SHP77 treated with DMSO at 0.1 percent for 48 hours (cell line): ENCODE measurements around the gene RFTN1.

Experiments
- DNase-seq: peaks from one replicate; lab custom pipeline; 2025; lab: John Stamatoyannopoulos, UW

Gene RFTN1

GRCh38 chr3:16375891-16376290 is 137.6 kb downstream of the RFTN1 start:
- DNase-seq, result no peak

DNA sequence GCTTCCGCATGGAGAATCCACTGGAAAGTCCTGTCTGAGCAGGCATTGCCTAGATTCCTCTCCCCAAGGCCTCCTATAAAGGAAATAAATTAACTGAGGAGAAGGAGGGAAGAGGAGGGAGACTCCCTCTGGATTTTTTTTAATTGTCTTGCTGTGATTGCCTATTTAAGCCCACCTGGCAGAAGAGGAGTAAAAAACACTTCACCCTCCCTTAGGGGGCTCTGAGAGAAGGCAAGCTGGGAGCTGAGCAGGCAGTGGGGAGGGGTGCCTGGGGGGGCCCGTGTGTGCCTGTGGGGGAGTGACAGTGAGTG is 138.6 kb downstream of the RFTN1 start:
- DNase-seq, result no peak

GRCh38 chr3:16374047-16374934 is 139.2 kb downstream of the RFTN1 start:
- DNase-seq, result no peak

DNA sequence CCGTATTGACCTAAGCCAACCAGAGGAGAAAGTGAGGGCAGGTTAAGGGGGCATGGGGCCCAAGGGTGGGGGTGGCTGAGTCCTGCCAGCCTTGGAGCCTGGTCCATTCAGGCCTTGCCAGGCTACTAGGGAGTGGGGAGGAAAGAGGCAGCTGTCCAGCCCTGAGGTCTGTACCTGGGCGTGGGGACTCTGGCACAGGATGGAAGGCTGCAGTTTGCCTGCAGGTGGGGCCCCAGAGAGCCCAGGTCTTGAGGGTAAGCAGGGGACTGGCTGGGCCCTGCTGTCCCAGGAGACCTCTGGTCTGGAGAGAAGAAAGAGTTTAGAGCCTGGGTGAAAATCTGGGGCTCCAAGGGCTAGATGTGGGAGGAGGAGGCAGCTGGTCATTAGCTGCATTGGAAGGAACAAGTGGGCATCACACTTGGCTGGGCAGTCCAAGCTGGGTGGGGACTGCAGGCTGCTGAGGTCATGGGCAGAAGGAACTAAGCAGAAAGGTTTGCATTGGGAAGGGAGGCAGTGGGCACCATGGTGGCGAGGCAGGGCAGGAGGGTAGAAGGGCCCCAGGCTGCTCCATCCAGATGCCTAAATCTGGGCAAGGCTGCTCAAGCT is 140.1 kb downstream of the RFTN1 start:
- no peak for DNase-seq

DNA sequence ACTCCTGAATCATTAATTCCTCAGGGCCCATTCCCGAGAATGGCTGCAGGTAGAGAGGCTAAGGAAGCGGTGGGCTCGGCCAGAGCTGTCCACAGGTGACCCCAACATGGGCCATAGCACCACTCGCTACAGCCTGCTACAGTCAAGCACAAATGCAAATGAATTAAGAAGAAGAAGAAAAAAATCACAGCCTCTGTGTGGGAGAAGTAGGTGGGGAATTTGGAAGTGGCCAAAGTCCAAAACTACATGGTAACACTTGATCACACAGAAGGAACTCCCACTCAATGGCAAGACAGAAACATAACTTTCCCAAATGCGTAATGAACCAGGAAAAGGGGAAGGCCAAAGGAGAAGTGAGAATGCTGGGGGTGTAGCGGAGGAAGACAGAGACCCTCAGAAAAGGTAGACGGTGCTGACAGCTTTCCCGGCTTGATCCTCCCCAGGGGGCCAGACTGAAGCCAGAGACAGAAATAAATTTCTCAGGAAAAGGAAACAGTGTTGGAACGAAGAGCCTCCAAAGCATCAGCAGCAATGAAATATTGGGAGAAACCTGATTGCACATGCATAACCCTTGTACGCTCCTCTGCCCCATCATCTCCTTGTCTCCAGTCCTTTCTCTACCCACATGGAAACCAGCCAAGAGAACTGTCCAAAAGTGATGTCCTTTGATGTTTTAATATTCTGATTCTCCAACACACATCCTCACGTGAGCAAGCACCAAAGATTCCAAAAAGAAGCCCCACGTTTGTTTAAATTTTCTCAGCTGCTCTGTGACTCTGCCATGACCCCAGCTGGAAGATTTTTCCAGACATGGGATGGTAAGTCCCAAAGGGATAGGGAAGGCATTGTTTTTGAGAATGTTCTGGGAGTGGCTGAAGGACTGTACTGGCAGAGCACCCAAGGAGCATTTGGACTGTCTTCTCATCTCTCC is 140.9 kb downstream of the RFTN1 start:
- no peak for DNase-seq

DNA sequence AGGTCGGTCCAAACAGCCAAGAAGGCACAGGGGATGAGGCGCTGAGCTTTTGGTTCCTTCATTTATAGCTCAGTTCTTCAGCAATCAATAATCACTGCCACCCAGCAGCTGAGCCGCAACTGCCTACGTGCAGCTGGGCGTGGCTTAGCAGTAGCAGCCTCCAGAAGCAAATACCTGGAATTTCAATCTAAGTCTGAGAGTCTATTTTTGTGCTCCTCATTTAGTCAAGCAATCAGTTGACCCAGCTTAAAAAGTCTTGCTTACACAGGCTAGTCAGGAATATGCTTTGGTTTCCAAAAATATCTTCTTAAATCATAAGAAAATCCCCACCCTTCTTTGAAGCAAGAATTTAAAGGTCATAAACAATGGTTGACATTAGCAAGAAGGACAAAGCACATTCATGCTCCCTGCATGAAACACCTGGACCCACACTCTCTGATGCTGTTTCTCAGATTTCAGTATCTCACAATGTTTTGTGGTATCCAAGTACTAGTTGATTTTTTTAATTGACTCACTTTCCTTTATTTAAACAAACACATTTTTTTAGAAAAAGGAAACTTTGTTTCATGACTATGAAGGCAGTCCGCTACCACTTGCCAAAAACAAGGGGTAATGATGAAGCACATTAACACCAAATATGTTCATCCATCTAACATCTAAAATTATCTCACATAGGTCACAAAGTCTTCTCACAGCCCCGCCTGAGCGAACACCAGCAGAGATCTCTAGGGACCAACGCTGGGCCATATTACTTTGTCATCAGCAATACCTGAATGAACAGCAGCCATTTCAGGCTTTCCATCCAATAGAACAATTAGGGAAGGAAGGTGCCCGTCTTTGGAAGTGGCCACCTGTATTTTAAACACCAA is 142.4 kb downstream of the RFTN1 start:
- no peak for DNase-seq

GRCh38 chr3:16370503-16370871 is 143.0 kb downstream of the RFTN1 start:
- no peak for DNase-seq

DNA sequence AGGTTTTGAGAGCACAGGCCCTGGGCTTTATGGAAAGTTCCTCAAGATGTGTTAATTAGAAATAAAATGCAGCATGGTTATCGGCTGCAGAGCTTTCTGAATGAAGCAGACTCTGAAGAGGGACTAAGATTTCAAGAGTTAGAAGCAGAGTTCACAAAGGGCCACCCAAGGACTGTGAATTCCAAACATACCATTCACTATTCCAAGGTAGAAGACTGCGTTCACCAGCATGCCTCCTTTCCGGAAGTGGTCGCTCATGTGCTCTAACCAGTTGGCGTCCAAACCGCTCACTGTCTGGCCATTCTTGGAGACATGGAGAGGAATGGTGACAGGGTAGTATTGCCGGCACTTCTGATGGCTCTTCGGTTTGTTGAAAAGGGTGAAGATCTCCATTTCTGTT is 143.6 kb downstream of the RFTN1 start:
- DNase-seq, result no peak

DNA sequence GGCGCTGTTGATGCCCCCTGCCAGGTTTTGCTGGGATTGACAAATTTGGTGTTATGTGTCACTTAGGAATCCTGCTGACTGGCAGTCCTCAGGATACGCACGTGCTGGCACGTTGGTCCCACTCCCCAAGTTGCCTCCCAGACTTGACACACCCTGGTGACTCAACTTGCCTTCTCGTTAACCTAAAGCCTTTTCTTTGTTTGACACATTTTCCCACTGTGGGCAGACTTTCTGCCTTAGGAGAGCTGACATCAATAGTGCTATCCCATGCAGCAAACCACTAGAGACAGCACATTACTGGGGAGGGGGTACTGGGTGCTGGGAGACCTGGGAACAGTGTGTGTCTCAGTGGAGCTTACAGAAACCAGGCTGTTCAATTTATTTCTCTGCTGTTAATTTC is 144.2 kb downstream of the RFTN1 start:
- no peak for DNase-seq

DNA sequence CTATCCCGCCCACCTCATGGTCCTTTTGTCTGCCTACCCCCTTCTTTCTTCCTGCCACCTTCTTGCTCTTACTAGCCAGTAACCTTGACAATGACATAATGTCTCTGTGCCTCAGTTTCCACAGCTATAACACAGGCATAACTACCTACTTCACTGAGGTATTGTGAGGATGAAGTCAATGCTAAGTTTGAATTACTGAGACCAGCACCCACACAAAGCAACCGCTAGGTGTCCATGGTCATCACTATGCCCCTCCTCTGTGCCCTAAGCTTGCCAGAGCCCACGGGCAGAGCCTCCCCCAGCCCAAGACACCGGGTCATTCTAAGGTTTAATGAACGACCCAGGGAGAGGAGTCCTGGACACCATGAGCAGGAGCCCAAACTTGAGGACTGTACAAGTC is 146.9 kb downstream of the RFTN1 start:
- no peak for DNase-seq

DNA sequence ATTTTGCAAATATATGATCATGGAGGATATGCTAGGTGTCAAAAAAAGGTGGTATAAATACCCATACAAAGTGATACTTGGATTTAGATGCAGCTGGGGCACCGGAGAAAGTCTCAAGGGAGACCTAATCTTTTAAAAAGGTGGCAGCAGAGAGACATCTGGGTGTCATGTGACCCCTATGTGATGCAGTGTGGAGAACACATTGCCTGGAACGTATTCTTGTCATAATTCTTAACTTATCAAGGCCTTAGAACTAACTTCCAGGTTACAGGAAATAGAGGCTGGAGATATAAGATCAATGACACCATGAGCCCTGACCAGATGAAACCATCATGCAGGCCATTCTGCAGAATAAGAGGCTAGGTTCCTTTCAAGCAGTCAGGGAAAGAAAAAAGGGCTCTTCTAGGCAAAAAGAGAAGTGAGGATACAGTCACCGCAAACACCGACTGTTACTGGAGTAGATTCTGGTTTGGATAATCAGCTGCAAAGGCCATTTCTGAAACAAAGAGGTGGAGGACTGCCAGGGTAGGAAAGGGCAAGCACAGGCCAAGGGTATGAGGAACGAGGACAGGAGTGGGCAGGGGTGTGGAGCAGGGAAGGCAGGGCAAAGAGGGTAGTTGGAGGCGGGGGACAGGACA is 147.9 kb downstream of the RFTN1 start:
- DNase-seq, result no peak

GRCh38 chr3:16364963-16365362 is 148.5 kb downstream of the RFTN1 start:
- no peak for DNase-seq

DNA sequence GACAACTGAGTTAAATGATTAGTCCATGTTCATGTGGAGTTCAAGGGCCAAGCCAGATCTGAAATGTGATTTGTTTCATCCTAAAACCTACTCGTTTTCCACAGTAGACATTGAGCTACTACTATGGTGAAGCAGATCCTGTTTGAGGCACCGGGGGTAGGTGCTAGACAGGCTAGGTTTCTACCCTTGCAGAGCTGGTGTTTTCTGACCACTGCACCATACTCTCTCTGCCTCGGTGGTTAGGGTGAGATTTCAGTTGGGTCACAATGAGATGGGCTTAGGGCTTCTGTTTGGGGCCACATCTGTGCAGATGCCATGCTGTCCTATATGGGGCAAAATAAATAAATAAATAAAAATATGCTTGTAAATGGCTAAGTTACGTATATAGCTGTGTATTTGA is 149.2 kb downstream of the RFTN1 start:
- no peak for DNase-seq

DNA sequence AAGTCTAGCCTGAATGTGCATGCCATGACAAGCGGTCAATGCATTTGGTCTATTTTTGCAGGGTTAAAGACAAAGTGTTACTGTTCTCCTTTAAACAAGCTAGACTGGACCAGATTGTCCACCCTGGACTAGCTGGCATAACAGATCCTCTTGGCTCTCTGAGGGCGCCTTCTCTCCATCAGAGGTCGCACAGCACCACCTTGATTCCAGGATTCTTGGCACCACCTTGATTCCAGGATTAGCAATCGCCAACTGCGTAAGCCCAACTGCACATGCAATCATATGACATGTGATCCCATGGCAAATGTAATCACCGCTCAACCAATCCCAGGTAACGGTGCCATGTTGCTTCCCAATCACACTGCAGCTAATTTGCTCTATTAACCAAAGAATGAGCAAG is 149.9 kb downstream of the RFTN1 start:
- no peak for DNase-seq

- DNase-seq, result no peak
These were observed 150.7 kb downstream of the RFTN1 start for GRCh38 chr3:16362770-16363169.

GRCh38 chr3:16361087-16361486 is 152.4 kb downstream of the RFTN1 start:
- no peak for DNase-seq

DNA sequence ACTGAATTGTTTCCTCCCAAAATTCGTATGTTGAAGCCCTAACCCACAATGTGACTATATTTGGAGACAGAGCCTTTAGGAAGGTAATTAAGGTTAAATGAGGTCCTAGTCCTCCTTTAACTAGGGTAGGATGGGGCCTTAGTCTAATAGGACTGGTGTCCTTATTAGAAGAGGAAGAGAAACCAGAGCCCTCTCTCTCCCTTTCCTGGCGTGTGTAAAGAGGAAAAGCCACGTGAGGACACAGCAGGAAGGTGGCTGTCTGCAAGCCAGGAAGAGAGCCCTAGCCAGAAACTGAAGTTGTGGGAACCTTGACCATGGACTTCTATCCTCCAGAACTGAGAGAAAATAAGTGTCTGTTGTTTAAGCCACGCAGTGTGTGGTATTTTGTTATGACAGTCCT is 154.2 kb downstream of the RFTN1 start:
- DNase-seq, result no peak

DNA sequence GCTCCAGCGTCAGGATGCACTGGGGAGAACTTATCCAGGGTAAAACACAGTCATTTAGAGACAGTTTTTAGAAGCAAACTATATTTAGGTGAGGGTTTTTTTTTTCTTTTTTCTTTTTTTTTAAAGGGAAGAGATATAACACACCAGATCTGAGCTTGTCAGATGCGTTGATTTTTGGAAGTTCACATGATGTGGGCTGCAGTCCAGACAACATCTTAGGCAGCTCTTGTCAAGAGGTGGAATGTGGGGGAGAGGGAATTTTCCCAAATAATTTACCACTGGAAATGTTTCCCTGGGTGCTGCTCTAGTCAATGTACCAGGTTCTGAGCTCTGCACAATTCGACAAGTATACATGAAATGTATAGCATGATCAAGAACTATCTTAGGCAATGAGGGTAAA is 155.2 kb downstream of the RFTN1 start:
- DNase-seq, result no peak

GRCh38 chr3:16357186-16358121 is 156.0 kb downstream of the RFTN1 start:
- DNase-seq, result no peak

DNA sequence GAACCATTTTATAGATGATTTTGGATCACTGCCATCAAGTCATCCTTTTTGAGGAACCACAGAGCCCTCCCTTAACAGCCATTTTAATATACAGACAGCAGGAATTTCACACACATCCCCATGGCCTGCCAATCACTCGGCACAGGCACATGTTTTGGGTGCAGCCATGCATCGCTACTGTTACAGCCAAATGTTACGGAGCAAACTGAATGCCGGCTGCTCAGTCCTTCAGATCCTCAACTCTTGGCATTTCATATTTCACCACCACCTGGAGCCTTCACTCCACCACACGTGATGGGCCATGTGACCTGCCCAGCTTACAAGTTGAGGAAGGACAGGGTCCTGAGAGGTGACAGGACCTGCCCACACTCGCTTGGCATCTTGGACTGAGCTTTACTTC is 157.7 kb downstream of the RFTN1 start:
- DNase-seq, result no peak
